Measurements from ENCODE around the gene FYB2.

DNA sequence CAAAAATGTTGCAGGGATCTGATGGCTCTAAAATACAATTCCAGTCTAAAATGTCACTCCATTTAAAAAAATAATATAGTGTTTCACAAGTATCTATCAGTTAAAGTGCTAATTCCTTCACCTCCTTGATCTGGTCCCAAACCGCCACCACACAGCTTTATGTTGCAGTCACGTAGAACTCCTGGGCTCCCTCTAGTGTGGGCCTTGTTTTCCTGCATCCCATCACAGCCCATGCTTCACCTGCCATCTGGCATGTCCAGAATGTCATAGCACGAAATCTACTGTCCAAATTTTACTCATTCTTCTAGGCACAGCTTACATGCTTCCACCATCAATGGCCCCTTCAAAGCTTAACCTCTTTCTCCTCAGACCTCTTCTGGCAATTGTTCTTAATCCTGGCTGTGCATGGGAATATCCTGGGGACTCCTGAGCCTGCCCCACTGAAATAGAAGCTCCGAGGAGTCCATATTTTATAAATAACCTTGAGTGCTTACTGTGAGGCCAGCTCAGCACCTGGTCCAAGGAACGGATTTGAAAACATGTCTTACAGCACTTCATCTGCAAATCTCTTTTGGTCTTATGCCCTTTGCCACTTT lies 15.5 kb downstream of the FYB2 start:
- TF ChIP-seq, protein P1, sequence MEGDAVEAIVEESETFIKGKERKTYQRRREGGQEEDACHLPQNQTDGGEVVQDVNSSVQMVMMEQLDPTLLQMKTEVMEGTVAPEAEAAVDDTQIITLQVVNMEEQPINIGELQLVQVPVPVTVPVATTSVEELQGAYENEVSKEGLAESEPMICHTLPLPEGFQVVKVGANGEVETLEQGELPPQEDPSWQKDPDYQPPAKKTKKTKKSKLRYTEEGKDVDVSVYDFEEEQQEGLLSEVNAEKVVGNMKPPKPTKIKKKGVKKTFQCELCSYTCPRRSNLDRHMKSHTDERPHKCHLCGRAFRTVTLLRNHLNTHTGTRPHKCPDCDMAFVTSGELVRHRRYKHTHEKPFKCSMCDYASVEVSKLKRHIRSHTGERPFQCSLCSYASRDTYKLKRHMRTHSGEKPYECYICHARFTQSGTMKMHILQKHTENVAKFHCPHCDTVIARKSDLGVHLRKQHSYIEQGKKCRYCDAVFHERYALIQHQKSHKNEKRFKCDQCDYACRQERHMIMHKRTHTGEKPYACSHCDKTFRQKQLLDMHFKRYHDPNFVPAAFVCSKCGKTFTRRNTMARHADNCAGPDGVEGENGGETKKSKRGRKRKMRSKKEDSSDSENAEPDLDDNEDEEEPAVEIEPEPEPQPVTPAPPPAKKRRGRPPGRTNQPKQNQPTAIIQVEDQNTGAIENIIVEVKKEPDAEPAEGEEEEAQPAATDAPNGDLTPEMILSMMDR (IDR thresholded peaks at IDR 0.05) = peak; percentile 52
- TF ChIP-seq TP53 (CRISPR knock-in tag; IDR thresholded peaks at IDR 0.05) (no peak), HOXB5 (CRISPR knock-in tag; IDR thresholded peaks at IDR 0.05) (no peak), POLR2A (IDR thresholded peaks at IDR 0.05; ENCODE audit: low read length) (no peak), RAD21 (conservative IDR thresholded peaks at IDR 0.05 in 1 of 2, IDR thresholded peaks at IDR 0.05 in 1 of 2) (peak; percentile 43 to 62), EP300 (IDR thresholded peaks at IDR 0.05) (no peak), ZC3H11A (IDR thresholded peaks at IDR 0.05) (no peak), NFE2L2 (conservative IDR thresholded peaks at IDR 0.05; ENCODE audit: low read length) (no peak), PHF8 (IDR thresholded peaks at IDR 0.05; ENCODE audit: borderline replicate concordance, low read depth) (no peak), CHD2 (IDR thresholded peaks at IDR 0.05; ENCODE audit: low read length, partially characterized antibody) (no peak)
- TF ChIP-seq, protein P2, sequence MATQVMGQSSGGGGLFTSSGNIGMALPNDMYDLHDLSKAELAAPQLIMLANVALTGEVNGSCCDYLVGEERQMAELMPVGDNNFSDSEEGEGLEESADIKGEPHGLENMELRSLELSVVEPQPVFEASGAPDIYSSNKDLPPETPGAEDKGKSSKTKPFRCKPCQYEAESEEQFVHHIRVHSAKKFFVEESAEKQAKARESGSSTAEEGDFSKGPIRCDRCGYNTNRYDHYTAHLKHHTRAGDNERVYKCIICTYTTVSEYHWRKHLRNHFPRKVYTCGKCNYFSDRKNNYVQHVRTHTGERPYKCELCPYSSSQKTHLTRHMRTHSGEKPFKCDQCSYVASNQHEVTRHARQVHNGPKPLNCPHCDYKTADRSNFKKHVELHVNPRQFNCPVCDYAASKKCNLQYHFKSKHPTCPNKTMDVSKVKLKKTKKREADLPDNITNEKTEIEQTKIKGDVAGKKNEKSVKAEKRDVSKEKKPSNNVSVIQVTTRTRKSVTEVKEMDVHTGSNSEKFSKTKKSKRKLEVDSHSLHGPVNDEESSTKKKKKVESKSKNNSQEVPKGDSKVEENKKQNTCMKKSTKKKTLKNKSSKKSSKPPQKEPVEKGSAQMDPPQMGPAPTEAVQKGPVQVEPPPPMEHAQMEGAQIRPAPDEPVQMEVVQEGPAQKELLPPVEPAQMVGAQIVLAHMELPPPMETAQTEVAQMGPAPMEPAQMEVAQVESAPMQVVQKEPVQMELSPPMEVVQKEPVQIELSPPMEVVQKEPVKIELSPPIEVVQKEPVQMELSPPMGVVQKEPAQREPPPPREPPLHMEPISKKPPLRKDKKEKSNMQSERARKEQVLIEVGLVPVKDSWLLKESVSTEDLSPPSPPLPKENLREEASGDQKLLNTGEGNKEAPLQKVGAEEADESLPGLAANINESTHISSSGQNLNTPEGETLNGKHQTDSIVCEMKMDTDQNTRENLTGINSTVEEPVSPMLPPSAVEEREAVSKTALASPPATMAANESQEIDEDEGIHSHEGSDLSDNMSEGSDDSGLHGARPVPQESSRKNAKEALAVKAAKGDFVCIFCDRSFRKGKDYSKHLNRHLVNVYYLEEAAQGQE (IDR thresholded peaks at IDR 0.05) = no peak

Measured in A549 (cell line).